ENCODE data around the gene NAGA.

GRCh38 chr22:42061041-42061440, 9.6 kb downstream of the NAGA start:
- no peak for TF ChIP-seq EZH2 (IDR thresholded peaks at IDR 0.05; ENCODE audit: borderline replicate concordance, low read depth, low read length)
- TF ChIP-seq EP300 (IDR thresholded peaks at IDR 0.05; ENCODE audit: low read length), result no peak
- no peak for TF ChIP-seq SIX5 (IDR thresholded peaks at IDR 0.05; ENCODE audit: borderline replicate concordance in 1 of 2, insufficient read depth in 1 of 2, low read depth in 1 of 2, low read length in 2 of 2)
- no peak for TF ChIP-seq MYC (IDR thresholded peaks at IDR 0.05; ENCODE audit: low read depth, low read length)
- no peak for TF ChIP-seq MYC (CRISPR knock-in tag; IDR thresholded peaks at IDR 0.05; ENCODE audit: borderline replicate concordance, low read depth)
- no peak for TF ChIP-seq MXI1 (IDR thresholded peaks at IDR 0.05; ENCODE audit: low read depth, low read length)
- TF ChIP-seq TEAD4 (IDR thresholded peaks at IDR 0.05; ENCODE audit: low read length), result no peak
- no peak for TF ChIP-seq TEAD4 (CRISPR knock-in tag; IDR thresholded peaks at IDR 0.05; ENCODE audit: borderline replicate concordance)
- no peak for TF ChIP-seq AFF4 (CRISPR knock-in tag; IDR thresholded peaks at IDR 0.05)
- TF ChIP-seq NFE2 (IDR thresholded peaks at IDR 0.05; ENCODE audit: low read depth), result no peak
- TF ChIP-seq CTCF (IDR thresholded peaks at IDR 0.05 in 2 of 3, conservative IDR thresholded peaks at IDR 0.05 in 1 of 3; ENCODE audit: insufficient read depth in 2 of 3, low read depth in 1 of 3, low read length in 3 of 3), result no peak
- no peak for TF ChIP-seq POLR2AphosphoS5 (IDR thresholded peaks at IDR 0.05; ENCODE audit: control insufficient read depth, insufficient read depth, low read depth, low read length)
- TF ChIP-seq RBBP5 (IDR thresholded peaks at IDR 0.05; ENCODE audit: borderline replicate concordance, insufficient read depth, low read length, poor library complexity, severe bottlenecking), result no peak
- no peak for TF ChIP-seq SFPQ (IDR thresholded peaks at IDR 0.05; ENCODE audit: low read depth, low read length)
- TF ChIP-seq ZNF311 (CRISPR knock-in tag; IDR thresholded peaks at IDR 0.05), result no peak
- TF ChIP-seq ZNF79 (CRISPR knock-in tag; IDR thresholded peaks at IDR 0.05; ENCODE audit: low read depth), result no peak

Data from K562 (cell line).